Right lobe of liver (tissue), 4 donors: Measurements from ENCODE around the gene TMPRSS11A.

Experiments
- CTCF ChIP-seq, 4 donors: fragments of 200-600 bp in 3 of 4; fragments of 450-650 bp in 1 of 4; IDR thresholded peaks; one replicate each; pipeline versions ENCODE4 v1.5.1 to v1.8.0; 2016 to 2022; ENCODE audit warnings: antibody characterized with exemption in 4 of 4, mild to moderate bottlenecking in 2 of 4
- POLR2A ChIP-seq: fragments of 450-650 bp; IDR thresholded peaks from one replicate; pipeline ENCODE4 v1.6.1; 2017; ENCODE audit warnings: antibody characterized with exemption, mild to moderate bottlenecking
- donor health status: DM: no; HTN: no; CAD: no.
- donor health status: DM: no; HTN: no; CAD: no.
- donor health status: DM: no; HTN: yes; CAD: no.

DNA sequence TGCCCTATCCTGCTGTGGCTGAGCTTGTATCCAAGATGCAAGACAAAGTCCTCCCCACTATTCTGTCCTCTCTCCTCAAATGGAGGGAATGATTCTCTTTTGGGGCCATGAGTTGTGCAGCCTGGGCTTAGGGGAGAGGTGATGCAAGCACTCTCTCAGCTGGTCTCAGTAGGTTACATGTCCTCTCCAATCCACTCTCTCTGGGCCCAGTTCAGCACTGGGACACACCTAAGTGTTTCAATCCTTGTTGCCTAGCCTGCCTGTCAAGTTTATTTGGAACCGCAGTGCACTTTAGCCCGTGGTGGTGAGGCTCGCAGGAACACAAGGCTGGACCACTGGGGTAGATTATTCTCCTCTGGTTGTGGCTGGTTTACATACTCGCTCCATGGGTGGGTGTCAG lies 55.6 kb downstream of the TMPRSS11A start:
- TF ChIP-seq CTCF (IDR thresholded peaks at IDR 0.05), result no peak
- TF ChIP-seq POLR2A, result no peak
